Upper lobe of left lung (tissue), 6 donors: ENCODE data around the gene ASTN1. TPM values are rescaled to one million over a fixed set of nuclear protein-coding genes. Genes with fewer than 3 reads are reported as not detected.

Source experiments
- ATAC-seq, 2 donors: fragments of 200-7000 bp; cut with Tn5 transposase; one replicate each; pipeline ENCODE4 v1.9.1; 2022; ENCODE audit warnings: mild to moderate bottlenecking in 2 of 2, moderate library complexity in 2 of 2; ENCODE audit not compliant: low FRiP score in 2 of 2
- DNase-seq, 2 donors: peaks; one replicate each; pipeline ENCODE4 v3.0.0-alpha.2; 2019 to 2020
- H3K27ac ChIP-seq, 4 donors: fragments of 200-600 bp; sonication (generic); one replicate each; pipeline ENCODE4 v1.5.1; 2016 to 2019
- H3K27me3 ChIP-seq, 4 donors: fragments of 200-600 bp; sonication (generic); one replicate each; pipeline ENCODE4 v1.5.1; 2017 to 2019
- H3K36me3 ChIP-seq, 4 donors: fragments of 200-600 bp; sonication (generic); one replicate each; pipeline ENCODE4 v1.5.1; 2016 to 2019
- H3K4me1 ChIP-seq, 4 donors: fragments of 200-600 bp; sonication (generic); one replicate each; pipeline ENCODE4 v1.5.1; 2018 to 2019
- H3K4me3 ChIP-seq, 4 donors: fragments of 200-600 bp; sonication (generic); one replicate each; pipeline ENCODE4 v1.5.1; 2017 to 2019; ENCODE audit warnings: mild to moderate bottlenecking in 2 of 4, moderate library complexity in 1 of 4
- H3K9me3 ChIP-seq, 4 donors: fragments of 200-600 bp; sonication (generic); one replicate each; pipeline ENCODE4 v1.5.1; 2018 to 2019
- CTCF ChIP-seq, 6 experiments: fragments of 450-650 bp in 4 of 6; fragments of 200-600 bp in 2 of 6; sonication (generic) in 2 of 6; IDR thresholded peaks; one replicate each; pipeline ENCODE4 v1.5.1; 2016 to 2019; ENCODE audit warnings: antibody characterized with exemption in 6 of 6
- EP300 ChIP-seq, 4 donors: sonication (generic); formaldehyde crosslinking; IDR thresholded peaks; one replicate each; pipeline ENCODE4 v1.5.1; 2017; ENCODE audit warnings: antibody characterized with exemption in 4 of 4, control low read depth in 2 of 4
- POLR2A ChIP-seq, 4 donors: fragments of 450-650 bp; IDR thresholded peaks; one replicate each; pipeline ENCODE4 v1.5.1; 2016 to 2017; ENCODE audit warnings: antibody characterized with exemption in 4 of 4, mild to moderate bottlenecking in 2 of 4
- POLR2AphosphoS5 ChIP-seq, 2 donors: sonication (generic); formaldehyde crosslinking; IDR thresholded peaks; one replicate each; pipeline ENCODE4 v1.5.1; 2017; ENCODE audit warnings: antibody characterized with exemption in 2 of 2
- WGBS, 2 donors: methylation state at CpG; one replicate each; pipeline ENCODE4 v1.1.5; 2017 to 2018; 5-methylcytosine and 5-hydroxymethylcytosine counted together
- total RNA-seq, 6 donors: library from RNA; depleted of rRNA in 4 of 6; stranded (reverse); fragments of >200 nt in 4 of 6; gene quantifications; one replicate each; pipeline versions ENCODE4 v1.1.0 to v1.2.1, GENCODE V29; 2016 to 2021
- donor health status: DM: no; HTN: no; CAD: no; lungs with moderate emphysema.
- donor health status: DM: no; HTN: yes; CAD: no; lungs with severe emphysema.

The ASTN1 gene
- total RNA-seq, 6 donors from 2014 or later, result 0.15 to 1.0 (median 0.32) TPM; not detected in 2

GRCh38 chr1:177020851-177021589 lies 143.5 kb downstream of the ASTN1 start:
- no peak overlapping the region for H3K4me3 ChIP-seq
- 63 to 81% methylated on average over 3 of the region's 3 CpGs for WGBS, 2 donors
- no peak overlapping the region for H3K27ac ChIP-seq
- H3K4me1 ChIP-seq, result no peaks in the 10 kb centered on the region
- ATAC-seq (no peak), DNase-seq (no peak)
- H3K36me3 ChIP-seq, result no peaks in the 10 kb centered on the region
- no peaks in the 10 kb centered on the region for H3K9me3 ChIP-seq
- no peaks in the 10 kb centered on the region for H3K27me3 ChIP-seq
- TF ChIP-seq POLR2A (IDR thresholded peaks at IDR 0.05), result no peak
- no peak for TF ChIP-seq CTCF (IDR thresholded peaks at IDR 0.05)
- no peak for TF ChIP-seq POLR2AphosphoS5 (IDR thresholded peaks at IDR 0.05)
- no peak for TF ChIP-seq EP300 (IDR thresholded peaks at IDR 0.05)

- H3K9me3 ChIP-seq, result no peaks in the 10 kb centered on the region
- no peak for TF ChIP-seq CTCF (IDR thresholded peaks at IDR 0.05)
- no peak for TF ChIP-seq EP300 (IDR thresholded peaks at IDR 0.05)
- TF ChIP-seq POLR2AphosphoS5 (IDR thresholded peaks at IDR 0.05), result no peak
- no peak for TF ChIP-seq POLR2A (IDR thresholded peaks at IDR 0.05)
- no peaks in the 10 kb centered on the region for H3K27me3 ChIP-seq
- H3K4me1 ChIP-seq, result no peaks in the 10 kb centered on the region
- ATAC-seq, result no peak
- DNase-seq, result no peak
- no peaks in the 10 kb centered on the region for H3K36me3 ChIP-seq
- H3K4me3 ChIP-seq, result no peak overlapping the region
- no peak overlapping the region for H3K27ac ChIP-seq
- 80 to 81% methylated on average over 12 of the region's 12 CpGs for WGBS, 2 donors
Observed at GRCh38 chr1:177017287-177017852, 147.1 kb downstream of the ASTN1 start.

GRCh38 chr1:177014325-177014724 lies 150.2 kb downstream of the ASTN1 start:
- no peak overlapping the region for H3K4me3 ChIP-seq
- TF ChIP-seq POLR2A (IDR thresholded peaks at IDR 0.05) (no peak), EP300 (IDR thresholded peaks at IDR 0.05) (no peak), POLR2AphosphoS5 (IDR thresholded peaks at IDR 0.05) (no peak), CTCF (IDR thresholded peaks at IDR 0.05) (no peak)
- H3K9me3 ChIP-seq, result no peaks in the 10 kb centered on the region
- no peaks in the 10 kb centered on the region for H3K27me3 ChIP-seq
- DNase-seq, result no peak
- ATAC-seq, result no peak
- no peak overlapping the region for H3K27ac ChIP-seq
- H3K4me1 ChIP-seq, result no peaks in the 10 kb centered on the region
- WGBS, 2 donors, result 87 to 88% methylated on average over 3 of the region's 3 CpGs
- H3K36me3 ChIP-seq, result no peaks in the 10 kb centered on the region

GRCh38 chr1:177012342-177012925 lies 152.1 kb downstream of the ASTN1 start:
- WGBS, 2 donors, result 65 to 93% methylated on average over 2 of the region's 2 CpGs
- no peak for TF ChIP-seq CTCF (IDR thresholded peaks at IDR 0.05)
- TF ChIP-seq POLR2A (IDR thresholded peaks at IDR 0.05), result no peak
- TF ChIP-seq POLR2AphosphoS5 (IDR thresholded peaks at IDR 0.05), result no peak
- no peak for TF ChIP-seq EP300 (IDR thresholded peaks at IDR 0.05)
- no peaks in the 10 kb centered on the region for H3K36me3 ChIP-seq
- no peaks in the 10 kb centered on the region for H3K9me3 ChIP-seq
- no peak overlapping the region for H3K4me3 ChIP-seq
- no peak overlapping the region for H3K27ac ChIP-seq
- no peak for ATAC-seq
- H3K27me3 ChIP-seq, result no peaks in the 10 kb centered on the region
- H3K4me1 ChIP-seq, result no peaks in the 10 kb centered on the region
- DNase-seq, result no peak
